Measurements from ENCODE around the gene CAMTA1.

CAMTA1 gene

GRCh38 chr1:7477593-7477992, 692.3 kb downstream of the CAMTA1 start:
- TF ChIP-seq, protein P1, sequence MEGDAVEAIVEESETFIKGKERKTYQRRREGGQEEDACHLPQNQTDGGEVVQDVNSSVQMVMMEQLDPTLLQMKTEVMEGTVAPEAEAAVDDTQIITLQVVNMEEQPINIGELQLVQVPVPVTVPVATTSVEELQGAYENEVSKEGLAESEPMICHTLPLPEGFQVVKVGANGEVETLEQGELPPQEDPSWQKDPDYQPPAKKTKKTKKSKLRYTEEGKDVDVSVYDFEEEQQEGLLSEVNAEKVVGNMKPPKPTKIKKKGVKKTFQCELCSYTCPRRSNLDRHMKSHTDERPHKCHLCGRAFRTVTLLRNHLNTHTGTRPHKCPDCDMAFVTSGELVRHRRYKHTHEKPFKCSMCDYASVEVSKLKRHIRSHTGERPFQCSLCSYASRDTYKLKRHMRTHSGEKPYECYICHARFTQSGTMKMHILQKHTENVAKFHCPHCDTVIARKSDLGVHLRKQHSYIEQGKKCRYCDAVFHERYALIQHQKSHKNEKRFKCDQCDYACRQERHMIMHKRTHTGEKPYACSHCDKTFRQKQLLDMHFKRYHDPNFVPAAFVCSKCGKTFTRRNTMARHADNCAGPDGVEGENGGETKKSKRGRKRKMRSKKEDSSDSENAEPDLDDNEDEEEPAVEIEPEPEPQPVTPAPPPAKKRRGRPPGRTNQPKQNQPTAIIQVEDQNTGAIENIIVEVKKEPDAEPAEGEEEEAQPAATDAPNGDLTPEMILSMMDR (IDR thresholded peaks at IDR 0.05; ENCODE audit: insufficient read depth, low read depth, low read length, missing control alignments): no peak
- no peak overlapping the region for H3K4me3 ChIP-seq (ENCODE audit: low read depth, low read length)
- DNase-seq (ENCODE audit: low read depth): no peak

DNA sequence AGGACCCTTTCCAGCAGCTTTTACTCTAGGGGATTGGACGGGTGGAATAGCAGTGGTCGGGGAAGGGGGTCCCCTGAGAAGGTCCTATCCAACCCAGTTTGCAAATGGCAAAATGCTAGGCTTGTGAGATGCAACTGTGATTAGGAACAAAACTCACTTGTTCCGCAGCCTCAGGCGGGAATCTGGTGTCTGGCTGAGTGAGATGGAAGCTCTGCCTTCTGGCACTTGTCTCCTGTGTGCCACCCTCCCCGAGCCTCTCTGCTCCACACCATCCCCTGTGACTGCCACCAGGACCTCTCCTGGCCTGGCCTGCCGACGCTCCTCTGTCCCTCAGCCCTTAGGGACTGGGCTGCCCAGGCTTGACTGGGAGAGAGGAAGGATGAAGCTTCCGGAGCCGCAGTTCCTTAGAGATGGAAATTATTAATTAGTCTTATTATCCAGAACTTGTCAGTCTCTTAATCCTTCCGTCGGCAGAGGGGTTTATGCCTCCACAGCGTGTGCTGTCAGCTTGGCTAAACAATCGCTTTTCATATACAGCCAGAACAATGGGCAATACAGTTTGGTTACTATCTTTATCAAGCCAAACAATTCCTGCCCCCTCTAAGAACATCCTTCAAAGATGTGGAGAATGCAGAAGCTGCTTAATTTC, 693.0 kb downstream of the CAMTA1 start:
- H3K4me3 ChIP-seq (ENCODE audit: low read depth, low read length): no peak overlapping the region
- no peak for DNase-seq (ENCODE audit: low read depth)
- TF ChIP-seq, protein P1 (IDR thresholded peaks at IDR 0.05; ENCODE audit: insufficient read depth, low read depth, low read length, missing control alignments): no peak

DNA sequence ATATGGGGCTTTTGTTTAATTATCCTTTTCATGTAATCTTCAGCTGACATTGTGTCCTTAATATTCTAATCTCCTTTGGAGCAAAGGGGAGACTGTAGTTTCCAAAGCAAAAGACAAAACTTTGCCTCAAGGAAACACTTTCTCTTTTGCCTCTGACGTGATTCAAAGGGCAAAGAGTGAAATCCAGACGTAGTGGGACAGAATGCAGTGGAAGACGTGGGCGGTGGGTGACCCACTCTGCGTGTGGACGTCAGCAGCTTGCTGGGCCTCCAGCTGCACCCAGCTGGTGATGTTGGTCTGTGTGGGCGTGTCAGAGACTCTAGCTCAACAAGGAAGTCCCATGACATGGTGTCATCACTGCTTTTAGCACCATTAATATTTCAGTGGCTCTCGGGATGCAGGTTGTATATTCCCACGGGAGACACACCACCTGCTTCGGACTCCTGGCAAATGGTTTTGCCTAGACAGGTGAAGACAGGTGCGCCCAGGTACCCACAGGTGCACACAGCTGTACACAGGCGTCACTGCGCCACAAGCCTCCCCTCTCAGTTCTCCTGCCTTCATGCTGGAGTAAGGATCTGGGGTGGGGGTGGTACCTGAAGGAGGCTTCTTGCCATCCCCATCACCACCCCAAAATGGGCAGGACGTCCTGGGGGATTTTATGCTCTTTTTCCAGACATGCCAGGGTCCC, 693.7 kb downstream of the CAMTA1 start:
- H3K4me3 ChIP-seq (ENCODE audit: low read depth, low read length): no peak overlapping the region
- DNase-seq (ENCODE audit: low read depth): peak; percentile 63
- TF ChIP-seq, protein P1 (IDR thresholded peaks at IDR 0.05; ENCODE audit: insufficient read depth, low read depth, low read length, missing control alignments): no peak

DNA sequence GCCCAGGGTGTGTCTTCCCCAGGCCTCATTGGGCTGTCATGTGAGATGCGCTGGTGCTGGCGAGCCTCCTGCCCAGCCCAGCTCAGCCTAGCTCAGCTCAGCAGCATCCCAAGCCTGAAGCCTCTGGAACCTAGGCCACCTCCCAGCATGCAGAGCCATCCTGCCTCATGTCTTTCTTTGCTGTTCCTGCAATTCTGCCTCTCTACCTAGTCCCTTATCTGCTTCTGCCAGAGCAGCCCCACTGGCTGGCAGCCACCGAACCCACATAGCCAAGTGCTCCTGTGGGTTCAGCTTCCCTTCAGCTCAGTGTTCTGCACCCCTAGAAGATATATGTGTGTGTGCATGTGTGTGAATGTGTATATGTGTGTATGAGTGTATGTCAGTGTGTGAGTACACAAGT, 694.3 kb downstream of the CAMTA1 start:
- H3K4me3 ChIP-seq (ENCODE audit: low read depth, low read length): no peak overlapping the region
- DNase-seq (ENCODE audit: low read depth): no peak
- TF ChIP-seq, protein P1 (IDR thresholded peaks at IDR 0.05; ENCODE audit: insufficient read depth, low read depth, low read length, missing control alignments): no peak

GRCh38 chr1:7481194-7481593, 695.9 kb downstream of the CAMTA1 start:
- no peak overlapping the region for H3K4me3 ChIP-seq (ENCODE audit: low read depth, low read length)
- TF ChIP-seq, protein P1 (IDR thresholded peaks at IDR 0.05; ENCODE audit: insufficient read depth, low read depth, low read length, missing control alignments): no peak
- DNase-seq (ENCODE audit: low read depth): no peak

DNA sequence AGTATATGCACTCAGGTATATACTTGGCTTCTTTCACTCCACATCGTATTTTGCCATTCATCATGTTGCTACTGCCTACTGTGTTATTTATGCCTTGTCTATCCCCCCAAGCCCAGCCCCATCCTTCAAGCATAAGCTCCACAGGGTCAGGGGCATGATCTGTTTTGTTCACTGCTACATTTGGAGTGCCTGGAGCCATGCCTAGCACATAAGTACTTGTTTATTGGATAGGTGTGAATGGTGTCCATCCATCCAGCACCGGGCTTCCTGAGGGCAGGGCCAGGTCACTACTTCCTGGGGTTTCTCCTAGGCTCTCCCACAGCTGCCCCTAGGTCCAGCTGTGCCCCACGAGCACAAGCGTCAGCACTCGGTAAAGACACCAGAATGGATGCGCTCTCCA, 696.8 kb downstream of the CAMTA1 start:
- DNase-seq (ENCODE audit: low read depth): no peak
- H3K4me3 ChIP-seq (ENCODE audit: low read depth, low read length): no peak overlapping the region
- TF ChIP-seq, protein P1 (IDR thresholded peaks at IDR 0.05; ENCODE audit: insufficient read depth, low read depth, low read length, missing control alignments): no peak

All from GM12865 (cell line).